Stimulated activated CD4-positive, alpha-beta T cell treated with anti-CD3 and anti-CD28 coated beads, Interleukin-2, amount 100 ng/mL, for 24 hours (primary cell): ENCODE measurements around the gene AGBL5.
"Not testable (repeated sequence)": the region's sequence is repeated elsewhere in the genome, so short reads cannot be mapped to it uniquely, and the experiment has no call there.

Source experiments
- DNase-seq, 2 donors: peaks; one replicate each; pipeline ENCODE4 v3.0.0-alpha.2; 2020

The AGBL5 gene

DNA sequence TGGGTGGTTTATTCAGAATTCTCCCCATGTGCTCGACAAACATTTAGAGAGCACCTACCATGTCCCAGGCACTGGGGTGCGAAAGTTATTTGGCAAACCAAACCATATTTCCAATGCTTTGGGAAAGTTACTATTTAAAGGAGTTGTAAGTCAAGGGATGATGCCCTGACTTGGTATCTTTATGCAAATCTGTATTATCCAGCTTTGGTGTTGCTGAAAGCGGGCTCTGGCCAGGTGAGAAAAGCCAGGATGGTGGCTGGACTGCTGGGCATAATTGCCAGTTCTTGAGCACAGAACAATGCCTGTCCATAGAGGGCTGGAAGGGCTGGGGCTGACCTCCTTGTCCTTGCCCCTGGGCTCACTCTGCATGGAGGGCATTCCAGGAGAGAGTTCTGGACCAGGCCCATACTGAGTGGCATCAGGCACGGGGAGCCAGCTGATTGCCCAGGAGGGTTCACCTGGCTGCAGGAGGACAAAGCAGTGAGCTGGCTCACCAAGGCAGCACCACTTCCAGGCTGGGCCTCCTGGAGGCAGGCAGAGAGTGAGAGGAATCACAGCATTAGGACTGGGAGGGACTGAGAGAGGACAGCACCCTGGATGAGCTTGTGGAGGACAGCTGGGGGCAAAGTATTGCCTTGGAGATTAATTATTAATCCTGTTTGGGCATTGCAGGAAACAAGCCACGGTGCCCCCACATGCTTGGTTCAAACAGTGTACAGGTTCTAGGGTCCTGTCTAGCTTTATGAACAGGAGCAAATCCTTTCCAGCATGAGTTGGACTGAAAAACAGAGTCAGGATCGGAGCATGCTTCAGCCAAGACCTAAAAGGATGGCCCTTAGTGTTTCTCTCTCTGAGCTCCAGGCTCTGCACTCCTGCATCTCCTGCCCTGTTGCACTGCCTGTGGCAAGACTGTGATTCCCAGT lies 42.2 kb downstream of the AGBL5 start:
- DNase-seq, result no peak

DNA sequence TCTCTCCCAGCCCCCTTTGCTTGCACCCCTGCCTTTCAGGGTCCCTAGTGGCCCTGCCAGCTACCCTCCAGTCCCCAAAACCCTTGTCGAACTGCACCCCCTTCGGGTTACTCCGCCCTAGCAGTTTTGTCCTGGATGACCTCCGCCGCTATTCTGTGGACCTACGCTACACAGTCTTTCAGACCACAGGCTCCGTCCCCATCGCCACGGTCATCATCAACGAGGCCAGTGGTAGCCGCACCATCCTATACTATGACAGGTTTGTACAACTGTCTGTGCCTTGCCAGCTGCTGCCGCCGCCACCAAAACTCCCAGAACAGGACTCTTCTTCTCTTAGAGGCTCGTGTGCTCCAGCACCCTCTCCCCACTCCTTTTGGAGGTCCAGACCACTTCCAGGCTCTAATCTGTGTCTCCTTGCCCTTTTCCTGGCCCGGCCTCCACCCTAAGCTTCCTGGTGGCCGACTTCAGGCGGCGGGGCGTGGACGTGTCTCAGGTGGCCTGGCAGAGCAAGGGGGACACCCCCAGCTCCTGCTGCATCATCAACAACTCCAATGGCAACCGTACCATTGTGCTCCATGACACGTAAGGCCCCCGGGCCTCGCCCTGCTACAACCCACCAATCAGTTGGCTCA lies 43.0 kb downstream of the AGBL5 start:
- no peak for DNase-seq

DNA sequence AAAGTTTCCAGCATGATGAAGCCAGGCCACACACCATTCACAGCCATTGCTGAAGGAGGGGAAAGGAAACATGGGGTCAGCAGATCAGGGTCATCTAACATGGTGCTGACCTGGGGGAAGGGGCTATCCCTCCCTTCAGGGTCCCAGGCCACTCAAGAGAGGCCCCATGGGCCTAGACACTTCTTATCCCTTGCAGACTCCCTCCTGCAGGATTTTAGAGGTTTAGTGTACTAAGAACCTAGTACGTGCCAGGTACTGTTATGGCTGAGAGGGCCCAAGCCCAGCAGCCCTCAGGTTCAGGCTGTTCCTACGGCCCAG lies 43.9 kb downstream of the AGBL5 start:
- no peak for DNase-seq

DNA sequence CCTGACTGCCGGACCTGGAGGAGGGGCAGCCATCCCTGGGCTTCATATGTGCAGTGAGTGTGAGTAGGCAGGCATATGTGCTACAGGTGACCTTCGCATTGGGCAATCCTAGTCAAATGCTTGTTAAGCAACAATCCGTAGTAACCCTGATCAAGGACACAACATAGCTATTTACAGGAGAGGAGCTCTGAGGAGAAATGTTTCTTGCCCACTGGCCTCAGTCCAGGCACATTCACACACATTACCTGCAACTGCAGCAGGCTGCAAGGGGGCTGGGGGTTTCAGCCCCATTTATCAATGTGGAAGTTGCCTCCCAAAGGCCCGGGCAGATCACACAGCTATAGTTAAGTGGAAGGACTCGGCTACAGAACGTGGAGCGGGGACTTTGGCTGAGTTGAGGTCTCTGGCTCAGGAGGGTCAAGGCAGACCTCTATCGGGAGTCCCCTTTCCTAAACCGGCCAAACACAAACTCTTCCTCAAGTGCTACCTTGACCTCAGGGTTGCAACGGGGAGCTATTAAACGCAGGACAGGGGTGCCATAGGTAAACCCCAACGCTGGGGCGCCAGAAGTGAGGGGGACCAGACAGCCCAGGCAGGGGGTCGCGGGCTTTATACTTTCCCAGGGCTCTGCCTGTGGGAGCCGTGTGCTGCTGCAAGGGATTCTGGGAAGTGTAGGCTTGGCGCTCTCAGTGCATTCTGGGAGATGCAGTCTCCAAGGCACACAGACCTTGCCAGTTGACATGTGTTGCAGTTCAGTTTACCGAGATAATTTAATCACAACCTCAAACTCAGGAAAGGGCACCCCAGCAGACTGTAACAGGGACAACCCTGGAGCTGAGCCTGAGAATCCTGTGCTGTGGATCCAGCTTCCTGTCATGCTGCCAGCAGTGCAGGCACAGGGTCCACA lies 44.5 kb downstream of the AGBL5 start:
- peak; percentile 49 to 51 for DNase-seq

DNA sequence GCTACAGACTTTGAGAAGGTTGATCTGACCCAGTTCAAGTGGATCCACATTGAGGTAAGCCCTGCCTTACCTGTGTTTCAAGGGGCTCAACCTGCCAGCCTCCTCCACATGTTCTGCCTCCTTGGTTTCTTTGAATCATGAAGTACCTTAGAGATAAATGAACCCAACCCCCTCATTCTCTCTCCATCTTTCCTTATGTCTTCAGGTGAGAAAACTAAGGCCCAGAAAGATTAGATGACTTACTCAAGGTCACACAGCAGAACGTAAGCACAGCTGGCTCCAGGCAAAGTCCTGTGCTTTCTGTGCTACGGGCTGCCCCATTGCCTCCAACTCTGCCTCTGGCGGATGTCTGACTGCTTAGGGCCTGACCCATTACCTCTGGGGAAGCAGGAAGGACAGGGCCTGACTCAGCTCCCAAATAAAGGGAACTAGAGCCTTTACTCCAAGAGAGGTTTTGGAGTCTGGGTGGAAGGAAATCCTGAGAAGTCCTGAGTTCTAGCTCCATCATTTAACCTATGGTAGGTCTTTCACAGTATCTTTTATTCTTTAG lies 45.4 kb downstream of the AGBL5 start:
- DNase-seq, result no peak

DNA sequence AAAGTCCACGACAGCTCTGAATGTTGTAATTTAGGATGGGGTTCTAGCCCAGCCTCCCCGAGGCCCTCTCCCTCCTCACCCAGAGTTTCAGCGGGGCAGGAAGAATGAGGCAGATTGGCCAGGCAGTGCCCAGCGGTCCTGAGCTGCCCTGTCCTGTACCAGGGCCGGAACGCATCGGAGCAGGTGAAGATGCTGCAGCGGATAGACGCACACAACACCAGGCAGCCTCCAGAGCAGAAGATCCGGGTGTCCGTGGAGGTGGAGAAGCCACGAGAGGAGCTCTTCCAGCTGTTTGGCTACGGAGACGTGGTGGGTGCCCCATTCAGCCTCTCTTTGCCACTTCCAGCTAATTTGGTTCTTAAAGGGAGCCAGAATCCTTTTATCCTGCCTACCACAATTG lies 45.9 kb downstream of the AGBL5 start:
- DNase-seq, result no peak

DNA sequence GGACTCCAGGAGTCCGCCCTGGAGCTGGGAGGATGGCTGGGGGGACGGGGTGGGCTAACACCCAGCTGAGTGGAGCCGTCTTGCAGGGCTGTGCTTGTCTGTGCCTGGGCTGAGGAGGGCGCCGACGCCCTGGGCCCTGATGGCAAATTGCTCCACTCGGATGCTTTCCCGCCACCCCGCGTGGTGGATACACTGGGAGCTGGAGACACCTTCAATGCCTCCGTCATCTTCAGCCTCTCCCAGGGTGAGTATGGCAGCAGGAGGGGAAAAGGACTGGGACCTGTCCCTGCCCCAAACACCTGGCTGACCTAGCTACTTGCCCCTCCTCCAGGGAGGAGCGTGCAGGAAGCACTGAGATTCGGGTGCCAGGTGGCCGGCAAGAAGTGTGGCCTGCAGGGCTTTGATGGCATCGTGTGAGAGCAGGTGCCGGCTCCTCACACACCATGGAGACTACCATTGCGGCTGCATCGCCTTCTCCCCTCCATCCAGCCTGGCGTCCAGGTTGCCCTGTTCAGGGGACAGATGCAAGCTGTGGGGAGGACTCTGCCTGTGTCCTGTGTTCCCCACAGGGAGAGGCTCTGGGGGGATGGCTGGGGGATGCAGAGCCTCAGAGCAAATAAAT lies 48.0 kb downstream of the AGBL5 start:
- no peak for DNase-seq

DNA sequence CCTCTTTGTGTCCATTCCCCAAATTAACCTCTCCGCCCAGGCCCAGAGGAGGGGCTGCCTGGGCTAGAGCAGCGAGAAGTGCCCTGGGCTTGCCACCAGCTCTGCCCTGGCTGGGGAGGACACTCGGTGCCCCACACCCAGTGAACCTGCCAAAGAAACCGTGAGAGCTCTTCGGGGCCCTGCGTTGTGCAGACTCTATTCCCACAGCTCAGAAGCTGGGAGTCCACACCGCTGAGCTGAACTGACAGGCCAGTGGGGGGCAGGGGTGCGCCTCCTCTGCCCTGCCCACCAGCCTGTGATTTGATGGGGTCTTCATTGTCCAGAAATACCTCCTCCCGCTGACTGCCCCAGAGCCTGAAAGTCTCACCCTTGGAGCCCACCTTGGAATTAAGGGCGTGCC lies 48.6 kb downstream of the AGBL5 start:
- no peak for DNase-seq

DNA sequence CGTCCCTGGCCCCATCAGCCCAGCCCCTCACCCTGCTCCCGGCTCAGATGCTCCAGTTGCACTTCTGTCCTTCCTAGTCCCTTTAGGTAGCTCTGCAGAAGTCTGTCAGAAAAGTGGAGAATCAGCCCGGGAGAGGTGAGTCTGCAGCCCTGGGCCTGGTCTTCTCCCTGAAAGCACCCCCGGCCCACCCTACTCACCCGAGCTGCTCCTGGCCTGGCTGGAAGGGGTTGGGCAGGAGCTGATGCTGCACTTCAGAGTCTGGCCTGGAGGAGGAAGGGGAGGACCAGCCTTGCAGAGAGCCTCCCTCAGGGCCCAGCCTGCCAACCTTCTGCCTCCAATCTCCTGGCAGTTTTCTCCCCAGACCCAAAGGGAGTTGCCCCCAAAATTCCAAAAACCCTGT lies 50.9 kb downstream of the AGBL5 start:
- DNase-seq, result no peak

DNA sequence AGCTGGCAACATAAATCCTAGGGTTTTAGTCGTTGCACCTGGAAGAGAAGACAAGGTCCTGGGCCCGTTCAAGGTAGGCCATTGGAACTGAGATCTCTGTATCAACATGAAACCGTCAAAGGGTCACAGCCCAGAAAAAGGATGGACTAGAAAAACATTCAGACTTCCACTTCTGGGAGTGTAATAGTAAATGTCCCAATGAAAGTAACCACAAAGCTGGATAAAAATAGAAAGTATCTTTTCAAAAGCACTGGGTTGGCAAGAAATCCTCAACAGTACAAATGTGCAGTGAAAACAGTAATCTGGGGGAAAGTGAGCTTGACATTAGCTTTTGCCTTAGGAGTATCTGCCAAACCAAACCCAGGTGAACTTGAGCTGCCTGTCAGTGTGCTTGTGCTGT lies 54.5 kb downstream of the AGBL5 start:
- no peak for DNase-seq

DNA sequence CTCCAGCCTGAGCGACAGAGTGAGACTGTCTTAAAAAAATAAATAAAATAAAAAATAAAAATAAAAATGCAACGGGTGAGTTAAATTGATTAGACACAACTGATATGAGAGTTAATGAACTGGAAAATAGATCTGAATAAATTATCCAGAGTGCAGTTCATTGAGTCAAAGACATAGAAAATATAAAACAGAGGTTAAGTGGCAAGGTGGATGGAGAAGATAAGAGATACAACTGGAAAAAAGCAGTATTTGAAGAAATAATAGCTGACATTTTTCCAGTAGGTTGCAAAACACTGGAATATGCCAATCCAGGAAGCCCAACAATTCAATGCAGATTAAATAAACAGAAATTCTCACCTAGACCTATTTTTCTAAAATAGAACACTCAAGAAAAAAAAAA lies 56.8 kb downstream of the AGBL5 start:
- no peak for DNase-seq

DNA sequence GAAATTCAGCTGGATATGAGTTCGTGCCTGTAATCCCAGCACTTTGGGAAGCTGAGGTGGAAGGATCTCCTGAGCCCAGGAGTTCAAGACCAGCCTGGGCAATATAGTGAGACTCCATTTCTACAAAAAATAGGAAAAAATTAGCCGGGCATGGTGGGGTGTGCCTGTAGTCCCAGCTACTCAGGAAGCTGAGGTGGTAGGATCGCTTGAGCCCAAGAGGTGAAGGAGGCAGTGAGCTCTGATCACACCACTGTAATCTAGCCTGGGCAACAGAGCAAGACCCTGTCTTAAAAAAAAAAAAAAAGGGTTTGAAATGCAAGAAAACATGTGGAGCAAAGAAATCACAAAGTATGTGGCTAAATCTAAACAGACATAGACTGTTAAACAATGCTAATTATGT lies 57.6 kb downstream of the AGBL5 start:
- no peak for DNase-seq

DNA sequence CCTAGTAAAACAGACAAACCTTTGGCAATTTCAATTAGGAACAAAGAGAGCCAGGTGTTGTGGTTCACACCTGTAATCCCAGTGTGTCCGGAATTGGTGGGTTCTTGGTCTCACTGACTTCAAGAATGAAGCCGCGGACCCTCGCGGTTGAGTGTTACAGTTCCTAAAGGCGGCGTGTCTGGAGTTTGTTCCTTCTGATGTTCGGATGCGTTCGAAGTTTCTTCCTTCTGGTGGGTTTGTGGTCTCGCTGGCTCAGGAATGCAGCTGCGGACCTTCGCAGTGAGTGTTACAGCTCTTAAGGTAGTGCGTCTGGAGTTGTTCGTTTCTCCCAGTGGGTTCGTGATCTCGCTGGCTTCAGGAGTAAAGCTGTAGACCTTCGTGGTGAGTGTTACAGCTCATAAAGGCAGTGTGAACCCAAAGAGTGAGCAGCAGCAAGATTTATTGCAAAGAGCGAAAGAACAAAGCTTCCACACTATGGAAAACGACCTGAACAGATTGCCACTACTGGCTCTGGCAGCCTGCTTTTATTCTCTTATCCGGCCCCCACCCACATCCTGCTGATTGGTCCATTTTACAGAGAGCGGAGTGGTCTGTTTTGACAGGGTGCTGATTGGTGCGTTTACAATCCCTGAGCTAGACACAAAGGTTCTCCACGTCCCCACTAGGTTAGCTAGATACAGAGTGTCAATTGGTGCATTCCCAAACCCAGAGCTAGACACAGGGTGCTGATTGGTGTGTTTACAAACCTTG lies 59.3 kb downstream of the AGBL5 start:
- DNase-seq, result not testable (repeated sequence)

DNA sequence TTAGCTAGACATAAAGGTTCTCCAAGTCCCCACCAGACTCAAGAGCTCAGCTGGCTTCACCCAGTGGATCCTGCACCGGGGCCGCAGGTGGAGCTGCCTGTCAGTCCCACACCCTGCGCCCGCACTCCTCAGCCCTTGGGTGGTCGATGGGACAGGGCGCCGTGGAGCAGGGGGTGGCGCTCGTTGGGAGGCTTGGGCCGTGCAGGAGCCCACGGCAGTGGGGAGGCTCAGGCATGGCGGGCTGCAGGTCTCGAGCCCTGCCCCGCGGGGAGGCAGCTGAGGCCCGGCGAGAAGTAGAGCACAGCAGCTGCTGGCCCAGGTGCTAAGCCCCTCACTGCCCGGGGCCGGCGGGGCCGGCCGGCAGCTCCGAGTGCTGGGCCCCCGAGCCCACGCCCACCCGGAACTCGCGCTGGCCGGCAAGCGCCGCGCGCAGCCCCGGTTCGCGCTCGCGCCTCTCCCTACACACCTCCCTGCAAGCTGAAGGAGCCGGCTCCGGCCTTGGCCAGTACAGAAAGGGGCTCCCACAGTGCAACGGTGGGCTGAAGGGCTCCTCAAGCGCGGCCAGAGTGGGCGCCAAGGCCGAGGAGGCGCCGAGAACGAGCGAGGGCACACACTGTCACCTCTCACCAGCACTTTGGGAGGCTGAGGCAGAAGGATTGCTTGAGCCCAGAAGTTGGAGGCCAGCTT lies 60.1 kb downstream of the AGBL5 start:
- not testable (repeated sequence) for DNase-seq

DNA sequence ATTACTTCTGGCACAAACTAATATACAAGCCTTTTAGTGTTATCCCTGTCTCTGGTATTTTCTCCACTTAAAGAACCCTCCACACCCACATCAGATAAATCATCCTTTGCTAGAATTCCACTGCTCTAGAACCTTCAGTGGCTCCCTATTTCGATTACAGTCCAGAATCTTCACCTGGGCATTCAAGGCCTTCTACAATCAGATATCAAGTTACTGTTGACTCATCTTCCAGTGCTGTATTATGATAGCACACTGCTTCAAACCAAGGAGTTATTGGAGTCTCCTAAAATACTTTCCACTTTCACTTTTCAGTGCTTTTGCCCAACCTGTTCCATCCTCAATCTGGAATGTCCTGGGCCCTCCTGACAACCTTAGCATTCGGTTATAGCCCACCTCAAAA lies 64.1 kb downstream of the AGBL5 start:
- DNase-seq, result no peak

DNA sequence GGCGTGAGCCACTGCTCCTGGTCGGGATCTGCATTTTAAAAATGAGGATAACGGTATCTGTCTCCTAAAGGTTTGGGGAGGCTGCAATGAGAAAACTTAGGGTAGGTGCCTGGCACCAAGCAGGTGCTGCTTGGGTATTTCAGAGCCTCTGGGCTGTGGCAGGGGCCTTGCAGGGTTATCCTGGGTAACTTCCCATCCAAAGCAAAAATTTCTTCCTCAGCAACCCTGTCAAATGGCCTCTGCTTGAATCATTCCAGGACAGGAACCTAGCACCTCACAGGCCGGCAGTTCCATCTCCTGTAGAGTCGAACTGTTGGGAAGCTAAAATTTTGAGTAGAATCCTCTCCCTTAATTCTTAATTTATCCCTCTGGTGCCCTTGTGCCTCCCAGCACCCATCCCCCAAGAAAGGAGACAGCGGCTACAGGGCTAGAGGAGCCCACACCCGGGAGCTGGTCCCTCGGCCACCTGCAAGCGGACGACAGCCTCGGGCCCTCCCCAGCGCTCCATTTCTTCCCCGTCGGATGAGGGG lies 66.6 kb downstream of the AGBL5 start:
- no peak for DNase-seq

DNA sequence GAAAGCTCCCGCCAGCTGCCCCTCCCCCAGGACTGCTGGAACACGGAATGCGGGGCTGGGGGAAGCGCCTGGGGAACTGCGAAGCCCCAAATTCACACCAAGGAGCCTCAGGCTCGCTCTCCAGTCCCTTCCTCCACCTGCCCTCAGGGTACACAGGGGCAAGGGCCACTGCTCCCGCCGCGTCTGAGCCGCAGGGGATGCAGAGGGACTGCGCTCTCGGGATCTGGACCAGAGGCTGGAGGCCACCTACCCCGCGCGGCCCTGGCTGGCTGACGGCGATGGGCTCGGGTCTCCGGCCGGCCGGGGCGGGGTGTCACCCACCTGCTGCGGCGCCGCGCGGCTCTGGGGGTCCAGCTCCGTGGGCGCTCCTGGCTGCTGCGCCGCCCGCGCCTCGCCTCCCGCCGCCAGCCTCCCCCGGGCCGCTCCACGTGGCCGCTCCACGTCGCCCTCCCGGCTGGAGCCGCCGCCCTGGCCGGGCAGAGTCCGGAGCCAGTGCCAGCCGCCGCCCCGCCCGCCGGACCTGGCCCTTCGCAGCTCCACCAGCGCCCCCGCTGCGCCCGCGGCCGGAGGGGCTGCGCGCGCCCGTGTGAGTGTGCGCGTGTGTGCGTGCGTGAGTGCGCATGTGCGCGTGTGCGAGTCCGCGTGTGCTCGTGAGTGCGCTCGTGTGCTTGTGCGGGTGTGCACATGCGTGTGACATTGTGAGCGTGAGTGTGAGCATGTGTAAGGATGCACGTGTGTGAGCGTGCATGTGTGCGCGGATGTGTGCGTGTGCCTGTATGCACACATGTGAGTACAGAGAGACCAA lies 67.3 kb downstream of the AGBL5 start, which contains the start of gene CGREF1:
Gene CGREF1, minus strand, starts transcription at position 604 of the 805 bp plus-strand sequence. CDS start 14,762 bp downstream, outside the sequence.
- DNase-seq, result peak in 1 of 2 donors; percentile 48

DNA sequence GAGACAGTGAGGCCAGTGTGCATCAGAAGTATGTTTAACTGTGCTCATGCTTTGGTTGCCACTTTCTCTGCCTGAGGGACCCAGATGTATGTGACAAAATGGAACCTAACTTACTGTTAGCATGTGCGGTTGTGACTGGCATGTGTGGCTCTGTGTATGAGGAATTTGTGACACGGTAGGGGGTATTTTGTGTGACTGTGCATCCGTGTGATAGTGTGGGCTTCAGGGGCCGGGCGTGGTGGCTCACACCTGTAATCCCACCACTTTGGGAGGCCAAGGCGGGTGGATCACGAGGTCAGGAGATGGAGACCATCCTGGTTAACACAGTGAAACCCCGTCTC lies 67.8 kb downstream of the AGBL5 start:
- DNase-seq, result not testable (repeated sequence)
